GM20431 (cell line): Measurements from ENCODE around the gene HOXC5.

Source experiments
- in situ Hi-C: fragments of 300-500 bp; cut with MseI, MboI; formaldehyde crosslinking; loops from one replicate; pipeline ENCODE4 v1.15.0; 2020; ENCODE audit warnings: low sequenced_read_pairs; ENCODE audit not compliant: unreplicated experiment

HOXC5 gene

GRCh38 chr12:54032627-54033100, at the start of gene HOXC5:
Gene HOXC5 (plus strand): TSS chr12:54033050. CDS start chr12:54033123, 73 bp downstream.
- in situ Hi-C loops, result loop anchor here (10.0 kb wide), 1 partner anchor 162 kb away; no protein-coding TSS in a partner anchor

GRCh38 chr12:53983568-53983949, 49.3 kb upstream of the HOXC5 start:
- in situ Hi-C loops, result no loop called here

- in situ Hi-C loops, result no loop called here
These were observed 48.8 kb upstream of the HOXC5 start for GRCh38 chr12:53983950-53984572.

GRCh38 chr12:53984901-53985691, 47.8 kb upstream of the HOXC5 start, which contains the start of gene HOXC10:
Gene HOXC10 (plus strand): TSS chr12:53985146. CDS start chr12:53985260, 114 bp downstream.
- in situ Hi-C loops, result no loop called here

GRCh38 chr12:53985692-53985993, 47.2 kb upstream of the HOXC5 start:
- in situ Hi-C loops, result no loop called here

GRCh38 chr12:53985994-53986685, 46.7 kb upstream of the HOXC5 start:
- in situ Hi-C loops, result no loop called here

GRCh38 chr12:53986686-53987483, 46.0 kb upstream of the HOXC5 start:
- in situ Hi-C loops, result no loop called here

- in situ Hi-C loops, result no loop called here
These were observed 45.0 kb upstream of the HOXC5 start for GRCh38 chr12:53987787-53988230.

- in situ Hi-C loops, result no loop called here
These were observed 44.2 kb upstream of the HOXC5 start for GRCh38 chr12:53988541-53989226.

GRCh38 chr12:53989227-53990113, 43.4 kb upstream of the HOXC5 start:
- in situ Hi-C loops, result loop anchor here (10.0 kb wide), 1 partner anchor 215 kb away; no protein-coding TSS in a partner anchor

- in situ Hi-C loops, result loop anchor here (10.0 kb wide), 1 partner anchor 214 kb away; no protein-coding TSS in a partner anchor
These were observed 42.4 kb upstream of the HOXC5 start for GRCh38 chr12:53990311-53991076.

- in situ Hi-C loops, result loop anchor here (10.0 kb wide), 1 partner anchor 214 kb away; no protein-coding TSS in a partner anchor
These were observed 41.8 kb upstream of the HOXC5 start for GRCh38 chr12:53991077-53991460.

GRCh38 chr12:53992377-53992889, 40.4 kb upstream of the HOXC5 start:
- in situ Hi-C loops, result loop anchor here (10.0 kb wide), 1 partner anchor 212 kb away; no protein-coding TSS in a partner anchor

GRCh38 chr12:53993162-53994008, 39.5 kb upstream of the HOXC5 start:
- in situ Hi-C loops, result loop anchor here (10.0 kb wide), 1 partner anchor 211 kb away; no protein-coding TSS in a partner anchor

- in situ Hi-C loops, result loop anchor here (10.0 kb wide), 1 partner anchor 211 kb away; no protein-coding TSS in a partner anchor
These were observed 38.9 kb upstream of the HOXC5 start for GRCh38 chr12:53994009-53994263.

- in situ Hi-C loops, result loop anchor here (10.0 kb wide), 1 partner anchor 210 kb away; no protein-coding TSS in a partner anchor
These were observed 38.4 kb upstream of the HOXC5 start for GRCh38 chr12:53994264-53995001.
